K562 (cell line): ENCODE data around the gene STIL. TPM values are rescaled to one million over a fixed set of nuclear protein-coding genes. Genes with fewer than 3 reads are reported as not detected.

Source experiments
- CCNT2 ChIP-seq: IDR thresholded peaks from 2 replicates; pipeline ENCODE4 v1.6.1; 2011; ENCODE audit warnings: borderline replicate concordance, low read depth, mild to moderate bottlenecking, moderate library complexity, mixed read lengths, low read length; ENCODE audit not compliant: insufficient read length; ENCODE audit errors: extremely low read depth
- EP400 ChIP-seq: fragments of 450-650 bp; IDR thresholded peaks from 2 replicates; pipeline ENCODE4 v1.6.1; 2017; ENCODE audit warnings: antibody characterized with exemption, mild to moderate bottlenecking, moderate library complexity
- HNRNPH1 ChIP-seq: fragments of 200-400 bp; formaldehyde crosslinking; optimal IDR thresholded peaks from 2 replicates; pipeline ENCODE3; 2017; ENCODE audit warnings: low read depth, mild to moderate bottlenecking, low read length, moderate library complexity
- NBN ChIP-seq: fragments of 450-650 bp; IDR thresholded peaks from 2 replicates; pipeline ENCODE4 v1.6.1; 2016; ENCODE audit warnings: low read depth, mild to moderate bottlenecking
- NR1H2 ChIP-seq: sonication (generic); formaldehyde crosslinking; IDR thresholded peaks from 2 replicates; pipeline ENCODE4 v1.4.0; 2020; ENCODE audit warnings: mild to moderate bottlenecking, missing genetic modification reagents
- NR2C1 ChIP-seq, 2 experiments: fragments of 450-650 bp; IDR thresholded peaks; 2 replicates each; pipeline ENCODE4 v1.6.1; 2017; ENCODE audit warnings: mild to moderate bottlenecking in 2 of 2, antibody characterized with exemption in 1 of 2, inconsistent platforms in 1 of 2, missing compliant biosample characterization in 1 of 2, missing genetic modification characterization in 1 of 2
- PRPF4 ChIP-seq: fragments of 200-400 bp; formaldehyde crosslinking; IDR thresholded peaks from one replicate; pipeline ENCODE4 v1.6.1; 2017; ENCODE audit warnings: low read length, low read depth, mild to moderate bottlenecking; ENCODE audit not compliant: insufficient read depth, poor library complexity, severe bottlenecking
- SMAD1 ChIP-seq: fragments of 150-350 bp; IDR thresholded peaks from 2 replicates; pipeline ENCODE4 v1.6.1; 2014; ENCODE audit warnings: low read length, low read depth; ENCODE audit not compliant: partially characterized antibody
- TCF7L2 ChIP-seq: fragments of 150-350 bp; IDR thresholded peaks from 2 replicates; pipeline ENCODE4 v1.6.1; 2016; ENCODE audit warnings: low read depth, mild to moderate bottlenecking, low read length, moderate library complexity
- ZNF717 ChIP-seq: fragments of 250-450 bp; sonication (Bioruptor Pico); IDR thresholded peaks from 2 replicates; pipeline ENCODE4 v1.5.0; 2021
- polyA plus RNA-seq, 8 experiments: library from polyadenylated mRNA; depleted of rRNA in 4 of 8; stranded (reverse) in 5 of 8; unstranded in 3 of 8; fragments of >200 nt; fragmentation: Nextera tagmentation in 2 of 8; fragmentation: Illumina TruSeq in 1 of 8; extraction: Ambion mirVana in 2 of 8; extraction: Trizol in 1 of 8; gene quantifications; 2 replicates each; pipeline versions ENCODE4 v1.2.1 to v1.2.3, GENCODE V29; 2011 to 2014; ENCODE audit warnings: inconsistent platforms in 1 of 8, missing spikeins in 1 of 8
- total RNA-seq, 7 experiments: library from RNA; depleted of rRNA in 6 of 7; stranded (reverse); fragments of >200 nt in 6 of 7; fragmentation: Illumina TruSeq in 2 of 7; extraction: Trizol in 2 of 7; gene quantifications; 2 replicates each; pipeline versions ENCODE4 v1.2.1 to v1.2.3, GENCODE V29; 2011 to 2021; ENCODE audit warnings: low replicate concordance in 1 of 7
- TF ChIP-seq, protein P1 (sequence below): fragments of 450-650 bp; IDR thresholded peaks from 2 replicates; pipeline ENCODE4 v1.6.1; 2017; ENCODE audit warnings: antibody characterized with exemption, mild to moderate bottlenecking
- TF ChIP-seq, protein P2 (sequence below): fragments of 250-450 bp; sonication (Bioruptor Pico); IDR thresholded peaks from 2 replicates; pipeline ENCODE4 v1.8.0; 2022; ENCODE audit warnings: inconsistent platforms, mild to moderate bottlenecking, moderate library complexity, borderline replicate concordance
- TF ChIP-seq, protein P3 (sequence below): IDR thresholded peaks from 2 replicates; pipeline ENCODE4 v1.6.1; 2011; ENCODE audit warnings: borderline replicate concordance, low read depth, mild to moderate bottlenecking, moderate library complexity, low read length; ENCODE audit not compliant: insufficient read depth, poor library complexity, severe bottlenecking
- TF ChIP-seq, protein P4 (sequence below): fragments of 200-800 bp; sonication (Bioruptor generic); IDR thresholded peaks from 2 replicates; pipeline ENCODE4 v1.6.1; 2017; ENCODE audit warnings: missing genetic modification characterization, missing compliant biosample characterization
- TF ChIP-seq, protein P5 (sequence below): fragments of 450-650 bp; IDR thresholded peaks from 2 replicates; pipeline ENCODE4 v1.6.1; 2016; ENCODE audit warnings: low read depth, mild to moderate bottlenecking, moderate library complexity

The STIL gene
- total and polyA plus RNA-seq, 9 of the 15 experiments (the other 6 are each of a cell fraction or from before 2014, with no cell fraction given) = 10.5 to 77.4 (median 39.6) TPM

DNA sequence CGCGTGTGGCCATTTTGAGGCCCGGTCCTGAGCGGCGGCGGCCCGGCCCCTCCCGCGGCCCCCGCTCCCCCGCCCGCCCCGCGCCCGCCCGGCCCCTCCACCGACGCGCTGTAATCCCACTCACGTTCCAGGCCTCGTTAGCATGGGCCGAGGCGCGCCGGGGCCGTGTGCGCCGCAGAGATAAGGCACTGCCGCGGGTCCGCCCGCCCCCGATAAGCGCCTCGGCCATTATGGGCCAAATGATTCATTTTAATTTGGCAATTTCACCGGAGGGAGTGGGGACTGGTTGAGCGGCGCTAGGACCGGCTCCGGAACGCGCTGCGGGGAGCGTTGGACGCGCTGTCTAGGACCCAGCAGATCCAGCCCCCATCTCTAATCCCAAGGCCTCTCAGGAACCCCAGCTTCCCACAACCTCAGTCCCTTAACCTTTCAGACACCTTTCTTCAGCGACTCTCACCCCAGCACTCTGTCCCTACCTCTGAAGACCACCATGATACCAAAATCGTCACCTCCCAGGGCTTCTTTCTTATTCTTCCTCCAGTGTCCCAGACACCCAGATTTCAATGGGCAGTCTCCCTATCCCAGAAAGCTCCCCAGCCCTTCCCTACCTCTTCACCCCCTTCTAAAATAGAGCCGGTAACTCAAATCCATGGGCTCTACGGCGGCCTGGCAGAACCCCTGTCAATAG lies 81.6 kb downstream of the STIL start, which contains the start of gene TAL1 (continued):
- TF ChIP-seq, protein P1, sequence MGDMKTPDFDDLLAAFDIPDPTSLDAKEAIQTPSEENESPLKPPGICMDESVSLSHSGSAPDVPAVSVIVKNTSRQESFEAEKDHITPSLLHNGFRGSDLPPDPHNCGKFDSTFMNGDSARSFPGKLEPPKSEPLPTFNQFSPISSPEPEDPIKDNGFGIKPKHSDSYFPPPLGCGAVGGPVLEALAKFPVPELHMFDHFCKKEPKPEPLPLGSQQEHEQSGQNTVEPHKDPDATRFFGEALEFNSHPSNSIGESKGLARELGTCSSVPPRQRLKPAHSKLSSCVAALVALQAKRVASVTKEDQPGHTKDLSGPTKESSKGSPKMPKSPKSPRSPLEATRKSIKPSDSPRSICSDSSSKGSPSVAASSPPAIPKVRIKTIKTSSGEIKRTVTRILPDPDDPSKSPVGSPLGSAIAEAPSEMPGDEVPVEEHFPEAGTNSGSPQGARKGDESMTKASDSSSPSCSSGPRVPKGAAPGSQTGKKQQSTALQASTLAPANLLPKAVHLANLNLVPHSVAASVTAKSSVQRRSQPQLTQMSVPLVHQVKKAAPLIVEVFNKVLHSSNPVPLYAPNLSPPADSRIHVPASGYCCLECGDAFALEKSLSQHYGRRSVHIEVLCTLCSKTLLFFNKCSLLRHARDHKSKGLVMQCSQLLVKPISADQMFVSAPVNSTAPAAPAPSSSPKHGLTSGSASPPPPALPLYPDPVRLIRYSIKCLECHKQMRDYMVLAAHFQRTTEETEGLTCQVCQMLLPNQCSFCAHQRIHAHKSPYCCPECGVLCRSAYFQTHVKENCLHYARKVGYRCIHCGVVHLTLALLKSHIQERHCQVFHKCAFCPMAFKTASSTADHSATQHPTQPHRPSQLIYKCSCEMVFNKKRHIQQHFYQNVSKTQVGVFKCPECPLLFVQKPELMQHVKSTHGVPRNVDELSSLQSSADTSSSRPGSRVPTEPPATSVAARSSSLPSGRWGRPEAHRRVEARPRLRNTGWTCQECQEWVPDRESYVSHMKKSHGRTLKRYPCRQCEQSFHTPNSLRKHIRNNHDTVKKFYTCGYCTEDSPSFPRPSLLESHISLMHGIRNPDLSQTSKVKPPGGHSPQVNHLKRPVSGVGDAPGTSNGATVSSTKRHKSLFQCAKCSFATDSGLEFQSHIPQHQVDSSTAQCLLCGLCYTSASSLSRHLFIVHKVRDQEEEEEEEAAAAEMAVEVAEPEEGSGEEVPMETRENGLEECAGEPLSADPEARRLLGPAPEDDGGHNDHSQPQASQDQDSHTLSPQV = 0 out of 2 replicates have a peak, but pooled peaks have one; percentile 39
- TF ChIP-seq SMAD1 = peak; percentile 91
- TF ChIP-seq, protein P2, sequence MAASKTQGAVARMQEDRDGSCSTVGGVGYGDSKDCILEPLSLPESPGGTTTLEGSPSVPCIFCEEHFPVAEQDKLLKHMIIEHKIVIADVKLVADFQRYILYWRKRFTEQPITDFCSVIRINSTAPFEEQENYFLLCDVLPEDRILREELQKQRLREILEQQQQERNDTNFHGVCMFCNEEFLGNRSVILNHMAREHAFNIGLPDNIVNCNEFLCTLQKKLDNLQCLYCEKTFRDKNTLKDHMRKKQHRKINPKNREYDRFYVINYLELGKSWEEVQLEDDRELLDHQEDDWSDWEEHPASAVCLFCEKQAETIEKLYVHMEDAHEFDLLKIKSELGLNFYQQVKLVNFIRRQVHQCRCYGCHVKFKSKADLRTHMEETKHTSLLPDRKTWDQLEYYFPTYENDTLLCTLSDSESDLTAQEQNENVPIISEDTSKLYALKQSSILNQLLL (CRISPR knock-in tag) = no peak
- TF ChIP-seq EP400 = no peak
- 0 out of 2 replicates have a peak, but pooled peaks have one; percentile 52 for TF ChIP-seq NBN
- TF ChIP-seq, protein P3, sequence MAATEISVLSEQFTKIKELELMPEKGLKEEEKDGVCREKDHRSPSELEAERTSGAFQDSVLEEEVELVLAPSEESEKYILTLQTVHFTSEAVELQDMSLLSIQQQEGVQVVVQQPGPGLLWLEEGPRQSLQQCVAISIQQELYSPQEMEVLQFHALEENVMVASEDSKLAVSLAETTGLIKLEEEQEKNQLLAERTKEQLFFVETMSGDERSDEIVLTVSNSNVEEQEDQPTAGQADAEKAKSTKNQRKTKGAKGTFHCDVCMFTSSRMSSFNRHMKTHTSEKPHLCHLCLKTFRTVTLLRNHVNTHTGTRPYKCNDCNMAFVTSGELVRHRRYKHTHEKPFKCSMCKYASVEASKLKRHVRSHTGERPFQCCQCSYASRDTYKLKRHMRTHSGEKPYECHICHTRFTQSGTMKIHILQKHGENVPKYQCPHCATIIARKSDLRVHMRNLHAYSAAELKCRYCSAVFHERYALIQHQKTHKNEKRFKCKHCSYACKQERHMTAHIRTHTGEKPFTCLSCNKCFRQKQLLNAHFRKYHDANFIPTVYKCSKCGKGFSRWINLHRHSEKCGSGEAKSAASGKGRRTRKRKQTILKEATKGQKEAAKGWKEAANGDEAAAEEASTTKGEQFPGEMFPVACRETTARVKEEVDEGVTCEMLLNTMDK = no peak
- TF ChIP-seq, protein P4, sequence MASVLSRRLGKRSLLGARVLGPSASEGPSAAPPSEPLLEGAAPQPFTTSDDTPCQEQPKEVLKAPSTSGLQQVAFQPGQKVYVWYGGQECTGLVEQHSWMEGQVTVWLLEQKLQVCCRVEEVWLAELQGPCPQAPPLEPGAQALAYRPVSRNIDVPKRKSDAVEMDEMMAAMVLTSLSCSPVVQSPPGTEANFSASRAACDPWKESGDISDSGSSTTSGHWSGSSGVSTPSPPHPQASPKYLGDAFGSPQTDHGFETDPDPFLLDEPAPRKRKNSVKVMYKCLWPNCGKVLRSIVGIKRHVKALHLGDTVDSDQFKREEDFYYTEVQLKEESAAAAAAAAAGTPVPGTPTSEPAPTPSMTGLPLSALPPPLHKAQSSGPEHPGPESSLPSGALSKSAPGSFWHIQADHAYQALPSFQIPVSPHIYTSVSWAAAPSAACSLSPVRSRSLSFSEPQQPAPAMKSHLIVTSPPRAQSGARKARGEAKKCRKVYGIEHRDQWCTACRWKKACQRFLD (CRISPR knock-in tag) = peak; percentile 98
- TF ChIP-seq, protein P5, sequence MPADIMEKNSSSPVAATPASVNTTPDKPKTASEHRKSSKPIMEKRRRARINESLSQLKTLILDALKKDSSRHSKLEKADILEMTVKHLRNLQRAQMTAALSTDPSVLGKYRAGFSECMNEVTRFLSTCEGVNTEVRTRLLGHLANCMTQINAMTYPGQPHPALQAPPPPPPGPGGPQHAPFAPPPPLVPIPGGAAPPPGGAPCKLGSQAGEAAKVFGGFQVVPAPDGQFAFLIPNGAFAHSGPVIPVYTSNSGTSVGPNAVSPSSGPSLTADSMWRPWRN = peak; percentile 100
- TF ChIP-seq ZNF717 (CRISPR knock-in tag) = no peak
- no peak for TF ChIP-seq TCF7L2
- TF ChIP-seq PRPF4 = no peak
- TF ChIP-seq NR1H2 (CRISPR knock-in tag) = no peak
- TF ChIP-seq HNRNPH1 = no peak
- no peak for TF ChIP-seq NR2C1 (IDR thresholded peaks at IDR 0.05)
- 0 out of 2 replicates have a peak, but pooled peaks have one; percentile 46 for TF ChIP-seq NR2C1 (tag; IDR thresholded peaks at IDR 0.05)
- peak; percentile 100 for TF ChIP-seq CCNT2
